COLO668 (cell line): Measurements from ENCODE around the gene SLC17A9.

ENCODE experiments used
- DNase-seq: peaks from one replicate; lab custom pipeline; 2025; ENCODE audit not compliant: unreplicated experiment; lab: John Stamatoyannopoulos, UW

SLC17A9 gene

GRCh38 chr20:62980380-62980960, 28.0 kb downstream of the SLC17A9 start:
- peak; percentile 29 for DNase-seq

- DNase-seq, result peak; percentile 33
These were observed 28.5 kb downstream of the SLC17A9 start for GRCh38 chr20:62980970-62981369.

GRCh38 chr20:62982124-62983075, 29.9 kb downstream of the SLC17A9 start:
- DNase-seq, result no peak

- no peak for DNase-seq
These were observed 30.7 kb downstream of the SLC17A9 start for GRCh38 chr20:62983210-62983609.

GRCh38 chr20:62984666-62985443, 32.3 kb downstream of the SLC17A9 start:
- DNase-seq, result peak; percentile 86

GRCh38 chr20:62985444-62985778, 32.9 kb downstream of the SLC17A9 start:
- DNase-seq, result peak; percentile 60

GRCh38 chr20:62986257-62986800, 33.8 kb downstream of the SLC17A9 start:
- DNase-seq, result no peak

DNA sequence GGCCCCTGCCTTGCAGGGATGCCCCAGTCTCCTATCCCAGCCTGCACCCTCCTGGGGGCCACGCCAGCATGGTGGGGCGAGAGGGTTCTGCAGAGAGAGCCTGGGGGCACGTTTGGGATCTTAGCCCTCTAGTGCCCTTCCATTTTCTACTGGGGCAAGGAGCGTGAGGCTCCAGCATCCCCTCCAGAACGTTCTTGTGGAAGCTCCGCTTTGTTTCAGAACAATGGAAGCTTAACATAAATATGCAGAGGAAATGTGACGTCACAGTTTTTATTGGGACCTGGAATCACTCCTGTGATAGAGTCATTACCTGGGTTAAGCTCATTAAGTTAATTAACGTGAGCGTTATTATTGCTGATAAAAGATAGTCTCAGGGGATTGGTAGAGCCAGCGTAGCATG, 34.6 kb downstream of the SLC17A9 start:
- DNase-seq, result no peak

DNA sequence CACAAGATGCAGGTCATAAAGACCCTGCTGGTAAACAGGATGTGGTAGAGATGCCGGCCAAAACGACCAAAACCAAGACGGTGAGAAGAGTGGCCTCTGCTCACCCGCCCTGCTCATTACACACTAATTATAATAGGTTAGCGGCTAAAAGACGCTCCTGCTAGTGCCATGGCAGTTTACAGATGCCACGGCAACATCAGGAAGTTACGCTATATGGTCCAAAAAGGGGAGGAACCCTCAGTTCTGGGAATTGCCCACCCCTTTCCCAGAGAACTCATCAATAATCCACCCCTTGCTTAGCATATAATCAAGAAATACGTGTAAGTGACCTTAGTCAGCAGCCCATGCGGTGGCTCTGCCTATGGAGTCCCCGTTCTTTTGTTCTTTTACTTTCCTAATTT, 36.7 kb downstream of the SLC17A9 start:
- DNase-seq, result no peak

- no peak for DNase-seq
These were observed 37.9 kb downstream of the SLC17A9 start for GRCh38 chr20:62990306-62990825.

GRCh38 chr20:62991196-62991807, 38.8 kb downstream of the SLC17A9 start:
- DNase-seq, result no peak

DNA sequence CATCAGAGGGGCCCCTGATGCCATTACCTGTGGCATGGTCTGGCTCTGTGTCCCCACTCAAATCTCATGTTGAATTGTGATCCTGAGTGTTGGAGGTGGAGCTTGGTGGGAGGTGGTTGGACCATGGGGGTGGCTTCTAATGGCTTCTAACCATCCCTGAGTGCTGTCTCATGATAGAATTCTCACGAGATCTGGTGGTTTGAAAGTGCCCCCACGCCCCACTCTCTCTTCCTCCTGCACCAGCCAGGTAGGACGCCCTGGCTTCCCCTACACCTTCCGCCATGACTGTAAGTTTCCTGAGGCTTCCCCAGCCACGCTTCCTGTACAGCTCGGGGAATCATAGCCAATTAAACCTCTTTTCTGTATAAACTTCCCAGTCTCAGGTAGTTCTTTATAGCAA, 39.4 kb downstream of the SLC17A9 start:
- DNase-seq, result no peak

GRCh38 chr20:62993856-62994494, 41.5 kb downstream of the SLC17A9 start:
- no peak for DNase-seq

- DNase-seq, result no peak
These were observed 42.4 kb downstream of the SLC17A9 start for GRCh38 chr20:62994869-62995281.

- DNase-seq, result no peak
These were observed 43.0 kb downstream of the SLC17A9 start for GRCh38 chr20:62995481-62995880.

- DNase-seq, result peak; percentile 56
These were observed 43.5 kb downstream of the SLC17A9 start for GRCh38 chr20:62995898-62996595.

GRCh38 chr20:62996596-62996982, 44.1 kb downstream of the SLC17A9 start:
- no peak for DNase-seq

DNA sequence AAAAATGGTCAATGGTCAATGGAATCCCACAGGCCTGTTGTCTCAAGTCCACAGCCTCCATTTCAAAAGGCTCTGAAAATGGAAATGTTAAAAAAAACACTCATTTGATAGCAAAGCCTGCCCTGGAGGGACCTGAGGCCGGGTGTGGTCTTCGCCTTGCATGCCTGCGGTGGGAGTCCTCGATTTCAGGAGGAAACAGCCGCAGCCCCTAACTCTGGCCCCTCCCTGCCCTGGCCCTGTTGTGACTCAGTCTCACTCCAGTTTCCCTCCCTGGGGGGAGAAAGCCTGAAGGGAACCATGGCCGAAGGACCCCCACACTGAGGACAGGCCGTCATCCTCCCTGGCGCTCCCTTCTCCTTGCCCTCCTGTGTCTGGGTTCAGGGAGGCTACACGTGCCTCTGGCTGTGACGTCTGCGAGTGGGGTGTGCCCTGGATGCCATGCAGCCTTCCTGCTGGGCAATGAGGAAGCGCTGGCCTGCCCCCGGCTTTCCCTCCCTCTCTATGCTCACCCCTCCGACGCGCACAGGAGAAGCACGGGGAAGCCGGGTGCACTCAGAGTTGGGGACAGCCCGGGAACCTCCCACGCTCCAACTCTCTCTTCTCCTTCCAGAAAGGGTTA, 45.0 kb downstream of the SLC17A9 start:
- no peak for DNase-seq

- DNase-seq, result no peak
These were observed 45.9 kb downstream of the SLC17A9 start for GRCh38 chr20:62998449-62998848.
